H1 (cell line): ENCODE data around the gene ADNP. TPM values are rescaled to one million over a fixed set of nuclear protein-coding genes. Genes with fewer than 3 reads are reported as not detected.

Experiments
- CTCF ChIA-PET: fragments of 300-600 bp; sonication (Branson Sonifier 250); formaldehyde crosslinking; loops from one replicate; lab custom pipeline; 2021; ENCODE audit not compliant: partially characterized antibody; lab: Charles Lee
- POLR2A ChIA-PET: fragments of 300-600 bp; sonication (Branson Sonifier 250); formaldehyde crosslinking; loops from one replicate; lab custom pipeline; 2021; ENCODE audit warnings: inconsistent platforms; ENCODE audit not compliant: partially characterized antibody; lab: Charles Lee
- DNase-seq, 2 experiments: peaks; one replicate each; pipeline versions ENCODE4 v3.0.0 to v3.0.0-alpha.2; 2010 to 2022; ENCODE audit warnings: low spot score in 2 of 2, low read depth in 1 of 2, mixed read lengths in 1 of 2
- FAIRE-seq: peaks from 2 replicates; lab custom pipeline; 2011; peaks lifted over from hg19 to GRCh38; lab: Jason Lieb, UNC
- H2AFZ ChIP-seq: 2 replicates; pipeline ENCODE4 v1.8.1; 2012; ENCODE audit warnings: low read length, inconsistent platforms
- H2AK5ac ChIP-seq: 2 replicates; pipeline ENCODE4 v1.6.1; 2013; ENCODE audit warnings: low read depth, low read length
- H2BK120ac ChIP-seq: replicated peaks from 2 replicates; pipeline ENCODE3; 2013; ENCODE audit warnings: low read depth, low read length, inconsistent platforms
- H2BK12ac ChIP-seq: 2 replicates; pipeline ENCODE4 v1.6.1; 2013; ENCODE audit warnings: low read depth, low read length
- H2BK15ac ChIP-seq: 2 replicates; pipeline ENCODE4 v1.6.1; 2013; ENCODE audit warnings: low read length
- H2BK20ac ChIP-seq: 2 replicates; pipeline ENCODE4 v1.6.1; 2013; ENCODE audit warnings: low read length
- H2BK5ac ChIP-seq: 2 replicates; pipeline ENCODE4 v1.6.1; 2013; ENCODE audit warnings: low read depth, low read length
- H3K14ac ChIP-seq: 2 replicates; pipeline ENCODE4 v1.6.1; 2013; ENCODE audit warnings: inconsistent platforms; ENCODE audit not compliant: insufficient read length
- H3K18ac ChIP-seq: 2 replicates; pipeline ENCODE4 v1.6.1; 2013; ENCODE audit warnings: low read length; ENCODE audit errors: extremely low read depth
- H3K23ac ChIP-seq: 2 replicates; pipeline ENCODE4 v1.6.1; 2013; ENCODE audit warnings: inconsistent platforms; ENCODE audit not compliant: insufficient read length
- H3K23me2 ChIP-seq: 2 replicates; pipeline ENCODE4 v1.6.1; 2013; ENCODE audit warnings: low read depth, low read length
- H3K27ac ChIP-seq: 2 replicates; pipeline ENCODE4 v1.6.1; 2011; ENCODE audit warnings: low read depth, low read length, inconsistent platforms
- H3K27me3 ChIP-seq, 4 experiments: replicated peaks in 1 of 4; 1 replicate in 1 of 4; 2 replicates in 3 of 4; pipeline versions ENCODE4 v1.6.1 to v1.8.1; 2011 to 2013; ENCODE audit warnings: low read length in 3 of 4, mild to moderate bottlenecking in 3 of 4, inconsistent platforms in 2 of 4, mixed read lengths in 2 of 4, moderate library complexity in 1 of 4; ENCODE audit not compliant: control insufficient read depth in 3 of 4, insufficient read depth in 3 of 4; ENCODE audit errors: extremely low read depth in 1 of 4
- H3K36me3 ChIP-seq, 4 experiments: 2 replicates each; pipeline versions ENCODE4 v1.6.1 to v1.8.1; 2011 to 2013; ENCODE audit warnings: mild to moderate bottlenecking in 4 of 4, low read length in 3 of 4, moderate library complexity in 2 of 4, control low read depth in 1 of 4, inconsistent platforms in 1 of 4; ENCODE audit not compliant: insufficient read depth in 4 of 4, control insufficient read depth in 2 of 4
- H3K4ac ChIP-seq: replicated peaks from 2 replicates; pipeline ENCODE3; 2013; ENCODE audit warnings: low read length, low read depth, mixed read lengths, inconsistent platforms; ENCODE audit not compliant: insufficient read length
- H3K4me1 ChIP-seq, 4 experiments: replicated peaks in 1 of 4; 1 replicate in 1 of 4; 2 replicates in 3 of 4; pipeline versions ENCODE4 v1.6.1 to v1.8.1; 2011 to 2013; ENCODE audit warnings: low read length in 3 of 4, inconsistent platforms in 2 of 4, mixed read lengths in 1 of 4; ENCODE audit not compliant: insufficient read depth in 4 of 4, control insufficient read depth in 3 of 4
- H3K4me2 ChIP-seq, 2 experiments: 2 replicates each; pipeline versions ENCODE4 v1.6.1 to v1.8.1; 2011 to 2013; ENCODE audit warnings: low read depth in 2 of 2, low read length in 2 of 2, control low read depth in 1 of 2, inconsistent platforms in 1 of 2, mild to moderate bottlenecking in 1 of 2; ENCODE audit not compliant: insufficient read depth in 1 of 2
- H3K4me3 ChIP-seq, 4 experiments: fragments of 200-600, 300-600 bp in 1 of 4; sonication (generic), shearing (Covaris generic), sonication (Bioruptor Twin) in 1 of 4; 2 replicates each; pipeline versions ENCODE4 v1.5.1 to v1.8.1; 2011 to 2016; ENCODE audit warnings: low read length in 4 of 4, low read depth in 3 of 4, control low read depth in 2 of 4, inconsistent platforms in 2 of 4, mild to moderate bottlenecking in 2 of 4, mixed read lengths in 1 of 4, moderate library complexity in 1 of 4; ENCODE audit not compliant: insufficient read depth in 2 of 4; ENCODE audit errors: extremely low read depth in 1 of 4
- H3K56ac ChIP-seq: replicated peaks from 2 replicates; pipeline ENCODE3; 2013; ENCODE audit warnings: low read depth, mild to moderate bottlenecking, mixed read lengths, low read length, inconsistent platforms; ENCODE audit not compliant: insufficient read length
- H3K79me1 ChIP-seq: 2 replicates; pipeline ENCODE4 v1.6.1; 2013; ENCODE audit warnings: low read depth, low read length, control low read depth
- H3K79me2 ChIP-seq, 2 experiments: 2 replicates each; pipeline versions ENCODE4 v1.6.1 to v1.8.1; 2012 to 2013; ENCODE audit warnings: low read length in 2 of 2, mild to moderate bottlenecking in 2 of 2, inconsistent platforms in 1 of 2; ENCODE audit not compliant: insufficient read depth in 2 of 2, control insufficient read depth in 1 of 2
- H3K9ac ChIP-seq, 4 experiments: replicated peaks in 1 of 4; 1 replicate in 1 of 4; 2 replicates in 3 of 4; pipeline versions ENCODE4 v1.6.1 to v1.8.1; 2011 to 2013; ENCODE audit warnings: low read depth in 3 of 4, low read length in 3 of 4, control low read depth in 2 of 4, mild to moderate bottlenecking in 2 of 4, moderate library complexity in 2 of 4, inconsistent platforms in 1 of 4; ENCODE audit errors: extremely low read depth in 1 of 4
- H3K9me3 ChIP-seq, 2 experiments: 2 replicates each; pipeline versions ENCODE4 v1.6.1 to v1.8.1; 2012 to 2013; ENCODE audit warnings: mild to moderate bottlenecking in 2 of 2, moderate library complexity in 2 of 2, control low read depth in 1 of 2, inconsistent platforms in 1 of 2, low read depth in 1 of 2, low read length in 1 of 2, mixed read lengths in 1 of 2; ENCODE audit not compliant: insufficient read depth in 2 of 2
- H4K20me1 ChIP-seq, 2 experiments: replicated peaks in 1 of 2; 2 replicates each; pipeline versions ENCODE3 to v1.8.1; 2011 to 2013; ENCODE audit warnings: inconsistent platforms in 2 of 2, low read length in 2 of 2, mild to moderate bottlenecking in 1 of 2; ENCODE audit not compliant: insufficient read depth in 2 of 2, control insufficient read depth in 1 of 2
- H4K5ac ChIP-seq: 2 replicates; pipeline ENCODE4 v1.6.1; 2013; ENCODE audit warnings: low read length, low read depth, mixed read lengths, inconsistent platforms; ENCODE audit not compliant: insufficient read length
- H4K8ac ChIP-seq: 2 replicates; pipeline ENCODE4 v1.8.0; 2013; ENCODE audit warnings: mild to moderate bottlenecking, moderate library complexity, low read length, inconsistent platforms; ENCODE audit not compliant: insufficient read depth; ENCODE audit errors: extremely low read depth
- H4K91ac ChIP-seq: replicated peaks from 2 replicates; pipeline ENCODE3; 2013; ENCODE audit warnings: low read length, mixed read lengths, inconsistent platforms; ENCODE audit not compliant: insufficient read length
- BACH1 ChIP-seq: IDR thresholded peaks from 2 replicates; pipeline ENCODE4 v1.6.1; 2012; ENCODE audit warnings: low read length, improper control_type of control experiment
- CBX8 ChIP-seq: fragments of 300-800, 300-1000 bp; sonication (generic); IDR thresholded peaks from 2 replicates; pipeline ENCODE4 v1.7.1; 2016; ENCODE audit warnings: low read depth, low read length, borderline replicate concordance
- EP300 ChIP-seq, 2 experiments: IDR thresholded peaks; 1 replicate in 1 of 2; 2 replicates in 1 of 2; pipeline ENCODE4 v1.6.1; 2011 to 2012; ENCODE audit warnings: low read depth in 2 of 2, low read length in 2 of 2, mild to moderate bottlenecking in 2 of 2, borderline replicate concordance in 1 of 2, inconsistent platforms in 1 of 2, moderate library complexity in 1 of 2
- KDM5A ChIP-seq: fragments of 200-600 bp; IDR thresholded peaks from 2 replicates; pipeline ENCODE4 v1.7.1; 2012; ENCODE audit warnings: mild to moderate bottlenecking, low read length, inconsistent platforms, mixed read lengths
- NANOG ChIP-seq: IDR thresholded peaks from 2 replicates; pipeline ENCODE4 v1.6.1; 2011; ENCODE audit warnings: low read length, low read depth, mild to moderate bottlenecking, inconsistent platforms; ENCODE audit not compliant: insufficient read depth, poor library complexity, severe bottlenecking
- POU5F1 ChIP-seq: IDR thresholded peaks from 2 replicates; pipeline ENCODE4 v1.6.1; 2011; ENCODE audit warnings: low read depth, mild to moderate bottlenecking, low read length, moderate library complexity
- RBBP5 ChIP-seq: IDR thresholded peaks from 2 replicates; pipeline ENCODE4 v1.7.1; 2012; ENCODE audit warnings: low read depth, mild to moderate bottlenecking, inconsistent platforms, low read length, moderate library complexity, borderline replicate concordance
- TAF7 ChIP-seq: optimal IDR thresholded peaks from 2 replicates; pipeline ENCODE3; 2011; ENCODE audit warnings: low read depth, mild to moderate bottlenecking, inconsistent platforms, low read length, moderate library complexity, borderline replicate concordance
- WGBS, 2 experiments: shearing (Covaris generic) in 1 of 2; methylation state at CpG; one replicate each; pipeline versions ENCODE4 v1.1.6 to v1.1.7; 2013 to 2015; ENCODE audit warnings: low lambda C conversion rate in 2 of 2, mixed read lengths in 2 of 2, inconsistent platforms in 1 of 2, low coverage in 1 of 2, missing lambda C conversion rate in 1 of 2; ENCODE audit not compliant: insufficient replicate concordance in 2 of 2, insufficient coverage in 1 of 2, insufficient read length in 1 of 2; ENCODE audit errors: extremely low coverage in 1 of 2, missing lambda C conversion rate in 1 of 2; 5-methylcytosine and 5-hydroxymethylcytosine counted together
- polyA plus RNA-seq, 7 experiments: library from polyadenylated mRNA; depleted of rRNA in 3 of 7; stranded (reverse) in 5 of 7; unstranded in 2 of 7; fragments of >200 nt in 5 of 7; fragments of 200-250 nt in 2 of 7; gene quantifications; 1 replicate in 5 of 7; 2 replicates in 1 of 7; 4 replicates in 1 of 7; pipeline versions ENCODE4 v1.2.1 to v1.2.3, GENCODE V29; 2011 to 2013; ENCODE audit warnings: missing spikeins in 2 of 7, mixed read lengths in 2 of 7
- total RNA-seq: library from RNA; stranded (reverse); fragmentation: NEBNext Ultra II Directional; extraction: Animal tissue kit (Norgen Biotek cat#: 25700); gene quantifications from 2 replicates; pipeline ENCODE4 v1.2.1, GENCODE V29; 2021
- TF ChIP-seq, protein P1 (sequence below): IDR thresholded peaks from 2 replicates; pipeline ENCODE4 v1.6.1; 2012; ENCODE audit warnings: inconsistent platforms

ADNP gene
- total and polyA plus RNA-seq, 2 of the 8 experiments (the other 6 are each of a cell fraction or from before 2014, with no cell fraction given) = 31.6 to 123 TPM

DNA sequence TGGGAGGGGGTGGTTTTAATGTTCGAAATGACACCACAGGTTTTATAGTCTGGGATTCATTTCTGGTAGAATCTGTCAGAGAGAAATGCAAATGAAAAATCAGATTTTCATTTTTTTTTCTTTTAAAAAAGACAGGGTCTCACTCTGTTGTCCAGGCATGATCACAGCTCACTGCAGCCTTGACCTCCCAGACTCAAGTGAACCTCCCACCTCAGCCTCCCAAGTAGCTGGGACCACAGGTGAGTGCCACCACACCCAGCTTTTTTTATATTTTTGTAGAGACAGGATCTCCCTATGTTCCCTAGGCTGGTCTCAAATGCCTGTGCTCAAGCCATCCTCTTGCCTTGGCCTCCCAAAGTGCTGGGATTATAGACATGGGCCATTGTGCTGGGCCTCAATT lies 2.4 kb upstream of the ADNP start:
- 92% methylated on average over 1 of the region's 1 CpG; no CpG with 5 or more reads in 1 of the 2 experiments for WGBS, 2 experiments
- H3K9ac ChIP-seq = no peak overlapping the region
- H3K18ac ChIP-seq = no peak overlapping the region
- H3K36me3 ChIP-seq = peaks cover 13 to 43% (median 26%) of the 10 kb centered on the region in 4 experiments; a peak in 7 of 8 replicates
- no peak overlapping the region for H2BK120ac ChIP-seq
- no peak overlapping the region for H3K23ac ChIP-seq
- no peak for DNase-seq
- no peak overlapping the region for H3K56ac ChIP-seq
- no peak for FAIRE-seq
- peaks cover 4% of the 10 kb centered on the region; the same call in 1 of the 2 replicates for H3K23me2 ChIP-seq
- peaks cover 4 to 14% (median 6%) of the 10 kb centered on the region in 4 experiments; a peak in 6 of 7 replicates for H3K4me1 ChIP-seq
- no peak overlapping the region for H3K27ac ChIP-seq
- H3K79me1 ChIP-seq = no peaks in the 10 kb centered on the region
- H2BK12ac ChIP-seq = no peak overlapping the region
- H3K9me3 ChIP-seq = no peaks in the 10 kb centered on the region
- H3K14ac ChIP-seq = no peak overlapping the region
- H2BK20ac ChIP-seq = no peak overlapping the region
- H4K5ac ChIP-seq = no peak overlapping the region
- peaks cover 11 to 19% of the 10 kb centered on the region in 2 experiments for H3K79me2 ChIP-seq
- no peak overlapping the region for H4K91ac ChIP-seq
- H2AK5ac ChIP-seq = no peak overlapping the region
- H3K4ac ChIP-seq = no peak overlapping the region
- H3K4me3 ChIP-seq = no peak overlapping the region
- no peak overlapping the region for H2AFZ ChIP-seq
- H4K20me1 ChIP-seq = peaks cover 6% of the 10 kb centered on the region in 2 experiments
- H3K27me3 ChIP-seq = no peaks in the 10 kb centered on the region
- POLR2A ChIA-PET = interaction anchor here (4.0 kb wide), 1 partner anchor 24 kb away, joined by 44 read pairs; the partner anchor contains the start of genes DPM1 and MOCS3
- no peak overlapping the region for H2BK15ac ChIP-seq
- CTCF ChIA-PET = interaction anchor here (0.9 to 1.4 kb wide), 2 partner anchors 37 to 141 kb away, joined by 3 read pairs; no protein-coding TSS in a partner anchor
- no peak overlapping the region for H3K4me2 ChIP-seq
- no peak overlapping the region for H4K8ac ChIP-seq
- H2BK5ac ChIP-seq = no peak overlapping the region
- TF ChIP-seq BACH1 = no peak
- TF ChIP-seq EP300 (IDR thresholded peaks at IDR 0.05; ENCODE audit: borderline replicate concordance in 1 of 2, low read depth in 2 of 2, low read length in 2 of 2) = no peak
- TF ChIP-seq NANOG = no peak
- no peak for TF ChIP-seq RBBP5
- no peak for TF ChIP-seq POU5F1
- no peak for TF ChIP-seq KDM5A
- TF ChIP-seq, protein P1, sequence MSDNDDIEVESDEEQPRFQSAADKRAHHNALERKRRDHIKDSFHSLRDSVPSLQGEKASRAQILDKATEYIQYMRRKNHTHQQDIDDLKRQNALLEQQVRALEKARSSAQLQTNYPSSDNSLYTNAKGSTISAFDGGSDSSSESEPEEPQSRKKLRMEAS = no peak
- no peak for TF ChIP-seq TAF7
- no peak for TF ChIP-seq CBX8
